Breast epithelium (tissue), 3 donors: Measurements from ENCODE around the gene SHISA7.

Experiments
- POLR2A ChIP-seq: fragments of 450-650 bp; IDR thresholded peaks from one replicate; pipeline ENCODE4 v1.6.1; 2016; ENCODE audit warnings: antibody characterized with exemption, mild to moderate bottlenecking, moderate library complexity
- POLR2AphosphoS5 ChIP-seq, 3 donors: sonication (generic); formaldehyde crosslinking; IDR thresholded peaks; one replicate each; pipeline ENCODE4 v1.6.1; 2017; ENCODE audit warnings: antibody characterized with exemption in 3 of 3
- TF ChIP-seq, protein P1 (sequence below), 3 donors: fragments of 450-650 bp; IDR thresholded peaks; one replicate each; pipeline ENCODE4 v1.5.1; 2016 to 2017; ENCODE audit warnings: antibody characterized with exemption in 3 of 3, mild to moderate bottlenecking in 3 of 3, moderate library complexity in 3 of 3

DNA sequence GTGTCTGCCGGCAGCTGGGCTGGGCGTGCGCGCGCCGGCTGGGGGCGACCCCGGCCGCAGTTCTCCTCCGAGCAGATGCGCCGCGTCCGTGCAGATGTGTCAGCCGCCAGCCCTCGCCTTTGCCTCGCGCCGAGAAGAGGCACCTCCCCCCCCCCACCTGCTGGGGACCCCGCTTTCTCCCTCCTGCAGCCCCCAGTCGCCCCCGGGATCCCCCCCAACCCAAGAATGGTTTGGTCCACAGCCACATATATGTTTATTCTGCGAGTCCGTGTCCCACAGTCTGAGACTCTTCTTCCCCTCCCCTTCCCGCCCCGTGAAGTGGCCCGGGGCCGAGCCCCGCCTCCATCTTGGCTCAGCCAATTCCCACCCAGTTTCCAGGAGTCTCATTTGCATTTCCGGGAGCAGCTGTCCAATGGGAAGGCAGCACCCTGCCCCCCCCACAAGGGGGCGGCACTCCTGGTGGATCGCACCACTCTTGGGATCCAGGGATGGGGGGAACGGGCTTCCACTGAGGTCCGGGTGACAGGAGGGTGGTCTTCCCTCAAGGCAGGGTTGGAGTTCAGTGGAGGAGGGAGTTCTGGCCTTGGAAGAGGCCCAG, 9.7 kb upstream of the SHISA7 start:
- TF ChIP-seq, protein P1, sequence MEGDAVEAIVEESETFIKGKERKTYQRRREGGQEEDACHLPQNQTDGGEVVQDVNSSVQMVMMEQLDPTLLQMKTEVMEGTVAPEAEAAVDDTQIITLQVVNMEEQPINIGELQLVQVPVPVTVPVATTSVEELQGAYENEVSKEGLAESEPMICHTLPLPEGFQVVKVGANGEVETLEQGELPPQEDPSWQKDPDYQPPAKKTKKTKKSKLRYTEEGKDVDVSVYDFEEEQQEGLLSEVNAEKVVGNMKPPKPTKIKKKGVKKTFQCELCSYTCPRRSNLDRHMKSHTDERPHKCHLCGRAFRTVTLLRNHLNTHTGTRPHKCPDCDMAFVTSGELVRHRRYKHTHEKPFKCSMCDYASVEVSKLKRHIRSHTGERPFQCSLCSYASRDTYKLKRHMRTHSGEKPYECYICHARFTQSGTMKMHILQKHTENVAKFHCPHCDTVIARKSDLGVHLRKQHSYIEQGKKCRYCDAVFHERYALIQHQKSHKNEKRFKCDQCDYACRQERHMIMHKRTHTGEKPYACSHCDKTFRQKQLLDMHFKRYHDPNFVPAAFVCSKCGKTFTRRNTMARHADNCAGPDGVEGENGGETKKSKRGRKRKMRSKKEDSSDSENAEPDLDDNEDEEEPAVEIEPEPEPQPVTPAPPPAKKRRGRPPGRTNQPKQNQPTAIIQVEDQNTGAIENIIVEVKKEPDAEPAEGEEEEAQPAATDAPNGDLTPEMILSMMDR (IDR thresholded peaks at IDR 0.05), result no peak
- TF ChIP-seq POLR2A, result no peak
- TF ChIP-seq POLR2AphosphoS5 (IDR thresholded peaks at IDR 0.05), result no peak
